Stimulated activated CD4-positive, alpha-beta T cell treated with anti-CD3 and anti-CD28 coated beads, Interleukin-15, amount 100 ng/mL, for 48 hours (primary cell): ENCODE results near the gene TRDMT1.
"Not testable (repeated sequence)": the region's sequence is repeated elsewhere in the genome, so short reads cannot be mapped to it uniquely, and the experiment has no call there.

Source experiments
- DNase-seq, 2 donors: peaks; one replicate each; pipeline ENCODE4 v3.0.0-alpha.2; 2020; ENCODE audit warnings: low read depth in 2 of 2

TRDMT1 gene

DNA sequence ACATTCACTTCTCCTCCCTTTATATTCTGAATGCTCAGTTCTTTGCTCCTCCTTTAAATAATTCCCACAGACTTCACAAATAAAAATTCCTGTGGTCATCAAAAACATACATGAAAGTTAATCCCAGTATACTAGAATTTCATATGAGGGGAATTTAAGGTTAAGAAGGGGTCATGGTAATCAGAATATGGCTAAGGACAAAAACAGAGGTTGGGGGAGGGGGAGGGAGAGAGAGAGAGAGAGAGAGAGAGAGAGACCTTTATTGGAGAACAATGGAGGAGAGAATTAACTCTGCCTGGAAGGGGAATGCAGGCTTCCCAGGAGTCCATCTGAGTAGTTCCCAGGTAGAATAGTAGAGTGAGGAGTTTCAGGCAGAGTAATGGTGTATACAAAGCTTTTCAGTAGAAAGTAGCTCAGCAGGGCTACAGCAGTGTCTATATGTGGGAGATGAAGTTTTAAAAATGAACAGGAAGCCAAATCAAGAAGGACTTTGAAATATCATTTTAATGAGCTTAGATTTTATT is 66.7 kb downstream of the TRDMT1 start:
- DNase-seq: no peak

DNA sequence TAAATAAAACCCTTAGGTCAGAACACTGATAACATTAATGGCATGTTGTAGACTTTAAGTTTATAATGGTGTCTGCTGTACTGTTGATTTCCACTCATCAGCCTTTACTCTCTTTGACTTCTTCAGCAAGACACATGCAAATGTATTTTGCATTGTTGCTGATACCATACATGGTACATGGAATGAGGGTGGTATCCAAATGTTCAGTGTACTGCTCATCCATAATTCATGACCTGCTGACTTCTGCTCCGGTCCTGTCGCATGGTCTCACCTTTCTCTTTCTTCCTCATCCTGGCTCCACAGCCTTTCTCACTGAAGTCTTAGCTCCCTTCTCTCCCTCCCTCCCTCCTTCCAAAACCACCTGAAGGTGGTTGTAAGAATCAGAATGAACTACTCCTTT is 67.2 kb downstream of the TRDMT1 start:
- no peak for DNase-seq

DNA sequence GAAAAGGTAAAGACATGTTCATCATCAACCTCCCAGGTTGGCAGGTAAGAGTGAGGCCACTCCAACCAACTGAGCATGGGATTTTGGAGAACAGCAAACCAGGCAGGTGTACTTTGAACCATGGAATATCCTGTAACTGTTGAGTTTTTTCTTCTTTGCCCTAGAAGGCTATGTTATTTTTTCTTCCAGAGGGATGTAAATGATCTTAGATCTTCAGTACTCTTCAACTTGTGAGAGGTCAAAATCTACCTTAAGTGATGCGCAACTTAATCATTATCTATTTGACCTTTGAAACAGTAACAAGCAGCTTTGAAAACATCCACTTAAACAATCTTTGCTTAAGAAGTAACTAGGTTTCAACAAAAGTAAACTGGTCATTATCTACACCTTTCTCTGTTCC is 71.7 kb downstream of the TRDMT1 start, which contains the start of gene CUBN:
CUBN (minus strand) TSS at position 71 of the 400 bp plus-strand sequence; CDS start at position 25, 46 bp downstream.
- no peak for DNase-seq

DNA sequence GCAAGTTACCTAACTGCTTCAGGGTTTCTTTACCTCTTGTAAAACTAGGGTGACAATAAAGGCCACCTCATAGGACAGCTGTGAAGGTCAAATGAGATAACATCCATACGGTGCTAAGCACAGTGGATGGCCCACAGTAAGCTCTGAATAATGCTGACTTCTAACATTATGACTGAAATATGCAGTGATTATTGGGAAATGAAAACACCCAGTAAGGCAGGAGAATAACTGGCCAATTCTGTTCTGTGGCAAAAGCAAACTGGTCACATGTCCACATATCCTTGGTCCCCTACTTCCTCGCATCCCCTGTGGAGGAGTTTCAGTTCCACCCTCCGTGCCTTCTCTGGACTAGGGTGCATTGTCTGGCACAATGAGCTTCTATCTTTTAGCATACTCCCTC is 73.2 kb downstream of the TRDMT1 start:
- no peak for DNase-seq

DNA sequence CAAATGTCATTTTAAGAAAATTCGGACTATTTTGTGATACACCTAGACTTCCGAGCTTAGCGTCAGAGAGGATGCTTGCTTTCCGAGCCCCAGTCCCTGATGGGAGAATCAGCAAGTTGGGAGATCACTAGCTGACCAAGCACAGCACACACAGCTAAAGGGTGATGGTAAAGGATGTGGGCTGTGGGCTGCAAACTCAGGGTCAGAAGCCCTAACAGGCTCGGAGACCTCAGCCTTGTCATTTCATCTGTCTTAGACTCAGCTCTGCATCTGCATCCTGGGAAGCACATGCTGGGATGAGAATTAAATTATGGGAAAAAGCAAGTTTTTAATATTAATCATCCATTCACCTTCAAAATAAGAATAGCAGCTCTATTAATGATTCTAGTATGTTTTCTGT is 75.1 kb downstream of the TRDMT1 start:
- DNase-seq: no peak

DNA sequence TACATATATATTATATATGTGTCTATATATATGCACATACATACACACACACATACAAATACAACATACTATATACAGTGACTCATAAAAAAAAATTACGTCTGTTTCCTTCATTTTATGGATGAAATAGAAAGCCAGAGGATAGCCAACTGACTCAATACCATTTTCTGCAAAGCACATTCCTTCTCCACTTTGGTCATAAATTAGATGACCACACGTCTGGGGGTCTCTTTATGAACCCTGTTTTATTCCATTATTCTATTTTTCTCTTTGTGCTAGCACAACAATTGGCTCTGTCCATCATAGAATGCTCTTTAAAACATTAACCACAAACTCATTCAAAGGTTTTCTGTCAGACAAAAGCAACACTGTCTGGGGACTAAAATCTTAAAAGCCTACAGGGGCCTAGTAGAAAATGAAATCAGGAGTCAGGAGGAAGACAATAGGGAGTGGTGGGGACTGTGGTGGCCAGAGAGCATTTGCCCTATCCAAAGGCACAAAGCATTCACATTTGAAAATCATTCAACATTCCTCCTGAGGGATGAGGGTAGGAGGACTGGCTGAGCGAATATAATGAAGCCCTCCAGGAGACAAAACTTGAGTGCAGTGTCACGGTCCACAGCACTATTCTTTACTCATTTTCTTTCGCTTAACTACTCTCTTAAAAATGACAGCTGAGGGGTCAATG is 76.1 kb downstream of the TRDMT1 start:
- no peak for DNase-seq

DNA sequence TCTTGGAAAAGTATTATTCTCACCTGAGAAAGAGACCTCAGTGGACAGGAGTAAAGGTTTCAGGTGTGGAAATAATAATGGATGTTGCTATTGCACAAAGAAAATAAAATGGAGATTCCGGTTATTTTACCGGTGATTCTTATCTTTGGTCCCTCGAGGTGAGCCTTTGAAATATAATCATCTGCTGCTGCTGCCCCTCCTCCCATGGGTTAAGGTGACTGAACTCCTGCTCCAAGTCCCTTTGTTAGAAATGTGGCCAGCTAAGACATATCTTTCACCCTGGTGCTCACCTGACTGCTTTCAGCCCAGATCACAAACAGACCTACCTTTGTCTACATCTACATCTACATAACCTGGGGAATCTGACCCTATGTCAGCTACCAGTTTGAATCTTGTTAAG is 77.5 kb downstream of the TRDMT1 start:
- no peak for DNase-seq

DNA sequence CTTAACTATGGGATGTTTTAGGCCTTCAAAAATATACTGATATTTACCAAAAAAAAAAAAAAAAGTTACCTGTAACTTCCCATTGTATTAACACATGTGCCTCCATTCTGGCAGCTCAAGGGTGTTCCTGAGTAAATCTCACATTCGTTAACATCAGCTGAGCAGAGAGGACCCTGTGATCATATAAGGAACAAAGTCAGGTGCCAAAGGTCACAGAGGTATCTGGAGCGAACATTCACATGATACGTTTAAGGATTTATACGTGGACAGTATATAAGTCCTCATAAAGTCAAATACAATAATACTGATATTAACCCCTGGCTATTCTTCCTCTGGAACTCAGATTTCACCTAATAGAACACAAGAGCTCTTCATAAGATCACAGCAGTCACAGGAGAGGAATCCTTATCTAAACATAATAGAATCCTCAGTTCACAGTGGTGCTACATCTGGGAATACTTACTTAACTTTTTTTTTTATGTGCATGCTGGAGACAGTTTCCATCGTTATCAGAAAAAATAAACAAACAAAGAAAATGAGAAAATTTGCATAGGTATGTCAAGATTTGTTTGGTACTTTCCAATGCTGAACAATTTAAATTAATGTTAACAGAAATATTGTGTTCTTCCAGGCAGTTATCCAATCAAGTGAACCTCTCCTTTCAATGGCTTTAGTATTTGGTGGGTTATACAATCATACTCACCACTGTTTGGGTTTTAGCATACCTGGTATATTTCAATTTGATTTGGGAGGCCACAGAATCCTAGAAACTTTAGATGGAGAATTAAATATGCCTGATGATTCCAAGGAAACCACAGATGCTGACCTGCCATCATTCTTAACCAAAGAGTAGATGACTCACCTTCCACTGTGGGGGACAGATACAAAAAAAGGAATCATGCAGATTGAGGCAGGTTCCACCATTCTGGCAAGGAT is 78.5 kb downstream of the TRDMT1 start:
- no peak for DNase-seq

DNA sequence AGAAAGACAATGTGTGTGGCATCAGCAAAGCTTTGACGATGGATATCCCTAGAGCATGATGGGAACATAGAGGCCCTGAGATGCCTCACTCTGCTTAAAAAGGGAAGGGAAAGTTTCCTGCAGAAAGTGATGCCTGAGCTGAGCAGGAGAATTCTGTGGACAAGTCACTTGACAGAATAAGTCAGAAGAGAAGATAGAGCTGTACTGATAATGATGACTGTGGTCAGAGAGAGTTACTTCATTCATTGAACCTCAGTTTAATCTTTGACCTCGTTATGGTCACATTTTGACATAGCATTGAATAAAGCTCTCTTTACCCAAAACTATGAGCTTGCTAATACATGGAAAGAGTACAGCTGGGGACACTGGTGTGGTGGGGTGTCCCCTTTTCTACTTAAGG is 79.4 kb downstream of the TRDMT1 start:
- no peak for DNase-seq

DNA sequence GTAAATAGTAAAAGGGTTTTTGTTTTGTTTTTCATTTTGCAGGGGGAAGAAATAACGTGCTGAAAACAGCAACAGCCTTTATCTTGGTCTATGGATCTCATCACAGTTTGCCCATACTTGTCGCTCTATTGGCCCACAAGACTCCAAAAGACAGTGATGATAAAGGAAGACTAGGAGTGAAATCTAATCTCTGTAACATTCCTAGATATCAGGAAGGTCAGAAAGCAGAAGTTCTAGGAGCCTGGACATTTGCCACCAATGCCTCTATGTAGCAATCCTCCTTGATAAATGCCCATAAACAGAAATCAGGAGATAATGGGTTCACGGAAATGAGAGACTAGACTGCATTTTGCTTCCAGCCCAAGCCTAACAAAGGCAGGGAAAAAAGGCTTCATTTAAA is 80.8 kb downstream of the TRDMT1 start:
- DNase-seq: no peak

DNA sequence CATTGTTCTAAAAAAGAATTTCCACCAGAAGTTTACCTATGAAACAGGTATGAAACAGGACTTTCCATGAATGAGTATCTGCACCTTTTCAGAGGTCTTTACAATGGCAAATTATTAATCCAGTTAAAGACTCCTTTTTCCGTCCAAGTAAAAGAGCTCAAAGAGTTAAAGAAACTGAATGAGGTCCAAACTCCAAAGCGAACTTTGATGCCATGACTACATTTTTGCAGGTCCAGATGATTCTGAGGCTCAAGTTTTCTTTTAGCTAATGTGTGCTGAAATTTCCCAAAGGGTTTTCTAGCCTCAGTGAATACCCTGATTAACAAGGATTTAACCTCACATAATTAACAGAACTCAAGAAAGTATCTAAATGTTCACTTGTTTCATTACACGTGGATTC is 81.6 kb downstream of the TRDMT1 start:
- DNase-seq: no peak

DNA sequence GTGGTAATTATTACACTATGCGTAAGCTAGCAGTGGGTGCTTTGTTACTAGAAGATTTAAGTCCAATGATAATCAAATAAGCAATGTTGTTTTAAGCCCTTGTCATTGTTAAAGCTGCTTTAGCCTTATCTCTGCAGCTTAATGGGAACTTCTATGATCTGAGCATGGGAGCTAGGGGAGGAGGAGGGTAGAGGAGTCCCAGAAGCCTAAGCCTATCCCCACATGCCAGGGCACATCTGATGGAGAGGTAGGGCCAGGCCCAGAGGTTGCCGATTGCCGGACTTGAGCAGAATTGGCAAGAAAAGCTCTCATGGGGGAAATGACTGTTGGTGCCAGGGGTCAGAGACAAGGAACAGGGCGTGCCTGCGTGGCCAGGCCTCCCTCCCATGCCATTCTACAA is 85.3 kb downstream of the TRDMT1 start:
- no peak for DNase-seq

DNA sequence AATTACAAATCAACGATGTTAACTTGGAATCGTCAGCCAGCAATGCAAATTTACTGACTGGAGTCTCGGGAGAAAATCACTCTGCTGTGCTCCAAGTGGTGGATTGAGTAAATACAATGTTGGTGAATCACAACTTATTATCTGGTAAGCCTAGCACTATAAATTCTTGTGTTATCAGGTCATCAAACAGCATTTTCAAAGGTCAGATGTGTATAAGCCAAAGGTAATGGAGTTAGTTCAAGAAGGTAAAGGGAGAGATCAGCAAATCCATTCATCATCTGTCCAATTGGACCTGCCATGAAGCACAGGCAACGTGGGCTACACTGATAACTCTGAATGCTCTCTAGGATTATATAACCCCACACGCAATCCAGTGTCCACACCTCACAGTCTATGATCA is 85.8 kb downstream of the TRDMT1 start:
- no peak for DNase-seq

DNA sequence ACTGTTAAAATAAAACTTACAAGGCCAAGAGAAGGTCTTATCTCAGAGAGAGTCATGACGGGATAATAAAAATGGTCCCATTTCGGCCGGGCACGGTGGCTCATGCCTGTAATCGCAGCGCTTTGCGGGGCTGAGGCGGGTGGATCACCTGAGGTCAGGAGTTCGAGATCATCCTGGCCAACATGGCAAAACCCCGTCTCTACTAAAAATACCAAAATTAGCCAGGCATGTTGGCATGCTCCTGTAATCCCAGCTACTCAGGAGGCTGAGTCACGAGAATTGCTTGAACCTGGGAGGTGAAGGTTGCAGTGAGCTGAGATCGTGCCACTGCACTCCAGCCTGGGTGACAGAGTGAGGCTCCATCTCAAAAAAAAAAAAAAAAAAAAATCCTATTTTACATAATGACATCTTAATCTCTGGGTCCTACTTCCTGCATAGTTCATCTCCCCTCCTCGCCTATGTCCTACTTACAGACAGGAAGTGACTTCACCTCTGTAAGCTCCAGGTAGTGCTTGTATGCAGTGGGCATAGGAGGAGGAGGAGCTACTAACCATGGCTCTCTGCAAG is 86.5 kb downstream of the TRDMT1 start:
- DNase-seq: not testable (repeated sequence)

DNA sequence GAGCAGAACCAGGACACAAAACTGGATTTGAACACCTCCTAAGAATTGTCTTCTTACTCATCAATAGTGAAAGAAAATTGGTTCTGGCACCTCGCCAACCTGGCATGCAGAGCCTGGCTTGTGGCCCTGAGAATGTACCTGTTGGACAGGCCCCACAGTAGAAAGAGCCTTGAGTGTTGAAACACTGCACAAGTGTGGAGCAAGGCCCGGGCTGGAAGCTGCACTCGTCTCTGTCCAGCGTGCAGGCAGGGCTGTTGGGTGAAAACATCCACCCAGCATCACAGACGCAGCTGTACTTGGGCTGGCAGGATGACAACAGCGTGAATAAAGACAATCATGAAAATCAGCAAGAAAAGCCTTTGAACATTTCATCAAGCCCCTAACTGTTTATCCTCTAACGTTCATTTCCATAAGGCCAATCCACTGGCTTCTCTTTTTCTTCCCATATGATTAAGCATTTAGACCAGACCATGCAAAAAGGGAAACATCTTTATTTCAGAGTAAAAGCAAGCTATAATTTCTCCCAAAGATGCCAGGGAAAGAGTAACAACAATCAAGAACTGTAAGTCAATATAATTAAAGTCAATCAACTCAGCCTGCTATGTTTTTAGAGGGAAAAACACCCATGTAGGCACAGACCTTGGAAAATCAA is 87.5 kb downstream of the TRDMT1 start:
- no peak for DNase-seq

DNA sequence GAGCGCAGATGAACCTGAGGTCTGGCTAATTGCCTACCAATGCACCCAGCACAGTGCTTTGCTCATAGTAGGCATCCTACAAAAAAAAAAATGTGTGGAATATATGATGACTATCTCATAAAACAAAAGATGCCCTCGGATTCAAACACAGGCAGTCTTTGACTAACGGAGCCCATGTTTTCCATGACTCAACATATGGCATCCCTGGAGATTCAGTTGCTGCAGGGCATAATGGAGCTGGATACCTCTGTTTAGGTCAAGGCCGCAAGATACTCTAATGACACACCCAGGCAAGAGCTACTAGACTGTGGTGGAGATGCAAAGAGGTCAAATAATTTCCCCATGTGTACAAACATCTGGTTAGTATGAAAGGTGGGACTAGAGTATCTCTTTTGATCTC is 88.1 kb downstream of the TRDMT1 start:
- DNase-seq: no peak

DNA sequence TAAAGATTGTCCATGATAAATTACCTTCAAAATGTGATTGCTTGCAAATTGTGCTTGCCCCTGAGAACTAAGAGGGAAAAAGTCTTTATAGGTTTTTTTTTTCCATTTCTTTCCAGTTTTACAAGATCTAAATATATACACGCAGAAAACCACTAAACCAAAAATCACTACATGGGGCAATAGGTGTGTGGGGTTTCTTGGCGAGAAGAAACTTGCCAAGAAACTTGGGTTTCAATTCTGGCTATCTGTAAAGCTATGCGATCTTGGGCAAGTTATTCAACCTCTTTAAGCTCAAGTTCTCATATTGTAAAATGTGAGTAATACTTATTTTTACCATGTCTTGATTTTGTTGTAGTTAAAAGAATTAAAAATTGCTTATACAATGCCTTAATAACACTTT is 88.9 kb downstream of the TRDMT1 start:
- DNase-seq: no peak

DNA sequence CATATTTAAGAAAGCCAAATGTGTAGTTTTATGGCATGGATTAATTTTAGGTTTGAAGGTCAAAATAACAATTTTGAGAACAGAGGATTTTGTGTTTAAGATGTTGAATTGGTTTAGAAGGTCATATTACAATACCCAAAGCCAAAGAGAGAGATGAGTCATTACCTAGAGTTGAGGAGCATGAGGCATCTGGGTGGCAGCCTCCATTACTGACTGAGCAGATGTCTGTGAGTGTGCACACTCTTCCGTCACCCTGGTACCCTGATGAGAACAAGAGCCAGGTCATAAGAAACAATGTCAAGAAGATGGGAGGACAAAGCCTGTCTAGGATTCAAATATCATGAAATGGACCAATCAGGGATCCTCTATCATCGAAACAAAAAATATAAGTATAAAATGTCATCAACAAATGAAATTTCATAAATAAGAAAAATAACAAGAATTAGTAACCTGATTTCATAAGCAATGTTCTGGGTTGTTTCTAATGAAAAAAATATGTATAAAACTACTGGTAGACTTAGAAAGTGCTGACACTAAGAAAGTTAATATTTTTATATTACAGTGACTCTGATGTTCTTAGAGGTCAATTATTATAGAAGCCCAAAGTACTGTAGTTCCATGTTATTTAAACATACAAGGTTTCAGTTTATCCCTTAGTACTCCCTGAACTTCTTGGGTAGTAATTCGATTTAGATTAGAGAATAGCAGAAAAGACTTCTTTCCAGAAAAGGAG is 91.8 kb downstream of the TRDMT1 start:
- no peak for DNase-seq

DNA sequence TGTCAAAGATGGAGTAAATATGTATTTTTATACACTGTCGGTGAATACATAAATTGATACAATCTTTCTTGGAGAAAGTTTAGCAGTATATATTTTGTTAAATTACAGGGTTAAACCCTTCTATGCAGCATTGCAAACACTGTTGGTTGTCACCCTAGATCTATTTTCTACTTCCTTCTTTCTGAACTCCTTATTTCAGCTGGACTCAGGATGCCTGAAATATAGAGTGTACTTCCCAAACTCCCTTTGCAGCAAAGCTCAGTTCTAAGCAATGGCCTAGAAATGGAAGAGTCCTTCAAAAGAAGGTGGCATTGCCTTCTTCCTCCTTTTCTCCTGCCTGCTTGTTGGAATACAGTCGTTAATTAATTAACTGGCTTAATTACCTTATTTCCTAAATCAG is 92.4 kb downstream of the TRDMT1 start:
- no peak for DNase-seq

DNA sequence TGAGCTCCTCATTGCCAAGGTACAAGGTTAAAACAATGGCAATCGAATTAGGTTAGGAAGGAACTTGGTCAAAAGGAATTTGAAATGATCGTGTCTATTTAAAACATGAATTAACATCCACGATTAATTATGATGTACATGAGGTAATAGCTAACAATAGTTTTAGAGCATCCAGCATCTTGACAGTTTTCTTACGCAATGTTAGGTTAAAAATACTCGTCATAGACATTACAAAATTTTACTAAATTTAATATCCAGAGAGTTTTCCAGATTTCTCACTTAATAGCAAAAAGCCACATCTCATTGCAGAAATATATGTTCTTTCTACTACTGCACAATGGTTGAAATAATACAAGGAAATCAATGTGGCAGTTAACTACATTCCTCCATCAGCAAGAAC is 94.5 kb downstream of the TRDMT1 start:
- DNase-seq: no peak

DNA sequence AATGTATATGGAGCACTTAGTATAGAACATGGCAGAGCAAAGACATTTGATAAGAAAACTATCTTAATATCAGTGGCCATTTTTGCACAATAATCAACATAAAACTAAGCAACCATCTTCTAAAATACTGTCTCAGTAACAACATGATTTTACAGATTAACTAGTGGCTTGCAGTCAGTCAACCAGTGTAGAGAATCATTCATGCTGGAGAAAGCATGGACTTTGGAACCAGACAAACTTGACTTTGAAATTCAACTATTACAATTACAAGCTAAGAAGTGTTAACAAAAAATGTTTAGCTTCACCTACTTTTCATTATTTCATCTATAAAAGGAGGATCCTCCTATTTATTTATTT is 99.6 kb downstream of the TRDMT1 start:
- no peak for DNase-seq
